ENCODE results near the gene CCDC117. TPM values are rescaled to one million over a fixed set of nuclear protein-coding genes. Genes with fewer than 3 reads are reported as not detected.

CCDC117 gene
- total and polyA plus RNA-seq, 2 donors (not counting 1 experiment from before 2014, with no cell fraction given), result 12.4 to 16.7 TPM

DNA sequence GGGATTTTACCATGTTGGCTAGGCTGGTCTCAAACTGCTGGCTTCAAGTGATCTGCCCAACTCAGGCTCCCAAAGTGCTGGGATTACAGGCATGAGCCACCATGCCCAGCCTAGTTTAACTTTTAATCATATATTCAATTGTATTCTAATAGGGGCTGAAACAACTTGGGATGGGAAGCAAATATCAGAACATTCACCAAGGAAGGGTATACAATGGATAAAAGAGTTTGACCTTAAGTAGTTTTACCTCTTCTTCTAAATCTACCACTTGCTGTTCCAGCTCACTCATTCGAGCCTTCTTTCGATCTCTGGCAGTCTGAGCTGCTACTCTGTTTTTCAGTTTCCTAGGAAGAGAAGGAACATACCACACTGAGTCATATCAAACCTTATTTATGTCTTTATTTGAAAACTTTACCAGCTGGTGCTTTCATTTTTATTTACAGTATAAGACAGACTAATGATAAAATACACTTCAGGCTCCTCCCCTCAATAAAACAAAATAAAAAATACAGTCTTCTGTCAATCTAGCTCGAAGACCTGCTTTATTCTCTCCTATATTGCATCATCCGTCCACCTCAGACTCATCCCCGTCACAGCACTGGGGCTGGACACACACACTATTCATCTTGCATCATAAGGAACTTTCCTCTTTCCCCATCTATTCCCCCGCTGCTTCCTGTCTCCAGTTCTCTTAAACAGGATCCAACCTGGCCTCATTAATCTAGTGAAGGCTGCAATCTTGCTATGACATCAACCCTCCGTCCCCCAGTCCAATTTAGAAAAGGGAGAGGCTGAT, 26.5 kb downstream of the CCDC117 start:
- Histone ChIP-seq H3K79me2 (ENCODE audit: control insufficient read depth, insufficient read depth, low read length) (peaks cover 48% of the 10 kb centered on the region), H2AFZ (ENCODE audit: low read length) (no peak overlapping the region), H4K20me1 (ENCODE audit: control insufficient read depth, extremely low read depth, insufficient read depth, low read length) (no peaks in the 10 kb centered on the region), H3K9ac (ENCODE audit: insufficient read depth, low read length) (peak overlapping the region; percentile 100), H3K4me2 (ENCODE audit: extremely low read depth, insufficient read depth, low read length) (peak overlapping the region; percentile 53), H3K36me3 (ENCODE audit: control insufficient read depth, insufficient read depth, low read length) (peaks cover 17% of the 10 kb centered on the region), H3K27me3 (ENCODE audit: control insufficient read depth, insufficient read depth, low read length) (no peaks in the 10 kb centered on the region), H3K4me1 (ENCODE audit: control insufficient read depth, extremely low read depth, insufficient read depth, low read length) (peaks cover 2% of the 10 kb centered on the region), H3K9me3 (ENCODE audit: control insufficient read depth, insufficient read depth, low read depth, low read length) (no peaks in the 10 kb centered on the region), H3K4me3 (replicated peaks in 1 of 4; ENCODE audit: control extremely low read depth in 1 of 4, insufficient read depth in 1 of 4, low read depth in 3 of 4, low read length in 4 of 4) (peak overlapping the region; percentile 89 to 97 (median 95)), H3K27ac (ENCODE audit: insufficient read depth, low read length) (peak overlapping the region; percentile 100)
- DNase-seq (ENCODE audit: low read depth in 2 of 2), result peak; percentile 88 to 95
- TF ChIP-seq, protein P1, sequence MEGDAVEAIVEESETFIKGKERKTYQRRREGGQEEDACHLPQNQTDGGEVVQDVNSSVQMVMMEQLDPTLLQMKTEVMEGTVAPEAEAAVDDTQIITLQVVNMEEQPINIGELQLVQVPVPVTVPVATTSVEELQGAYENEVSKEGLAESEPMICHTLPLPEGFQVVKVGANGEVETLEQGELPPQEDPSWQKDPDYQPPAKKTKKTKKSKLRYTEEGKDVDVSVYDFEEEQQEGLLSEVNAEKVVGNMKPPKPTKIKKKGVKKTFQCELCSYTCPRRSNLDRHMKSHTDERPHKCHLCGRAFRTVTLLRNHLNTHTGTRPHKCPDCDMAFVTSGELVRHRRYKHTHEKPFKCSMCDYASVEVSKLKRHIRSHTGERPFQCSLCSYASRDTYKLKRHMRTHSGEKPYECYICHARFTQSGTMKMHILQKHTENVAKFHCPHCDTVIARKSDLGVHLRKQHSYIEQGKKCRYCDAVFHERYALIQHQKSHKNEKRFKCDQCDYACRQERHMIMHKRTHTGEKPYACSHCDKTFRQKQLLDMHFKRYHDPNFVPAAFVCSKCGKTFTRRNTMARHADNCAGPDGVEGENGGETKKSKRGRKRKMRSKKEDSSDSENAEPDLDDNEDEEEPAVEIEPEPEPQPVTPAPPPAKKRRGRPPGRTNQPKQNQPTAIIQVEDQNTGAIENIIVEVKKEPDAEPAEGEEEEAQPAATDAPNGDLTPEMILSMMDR (conservative IDR thresholded peaks at IDR 0.05 in 1 of 2, IDR thresholded peaks at IDR 0.05 in 1 of 2; ENCODE audit: low read depth in 1 of 2, low read length in 2 of 2), result no peak
- TF ChIP-seq EZH2 (IDR thresholded peaks at IDR 0.05; ENCODE audit: low read length, missing control alignments), result no peak

DNA sequence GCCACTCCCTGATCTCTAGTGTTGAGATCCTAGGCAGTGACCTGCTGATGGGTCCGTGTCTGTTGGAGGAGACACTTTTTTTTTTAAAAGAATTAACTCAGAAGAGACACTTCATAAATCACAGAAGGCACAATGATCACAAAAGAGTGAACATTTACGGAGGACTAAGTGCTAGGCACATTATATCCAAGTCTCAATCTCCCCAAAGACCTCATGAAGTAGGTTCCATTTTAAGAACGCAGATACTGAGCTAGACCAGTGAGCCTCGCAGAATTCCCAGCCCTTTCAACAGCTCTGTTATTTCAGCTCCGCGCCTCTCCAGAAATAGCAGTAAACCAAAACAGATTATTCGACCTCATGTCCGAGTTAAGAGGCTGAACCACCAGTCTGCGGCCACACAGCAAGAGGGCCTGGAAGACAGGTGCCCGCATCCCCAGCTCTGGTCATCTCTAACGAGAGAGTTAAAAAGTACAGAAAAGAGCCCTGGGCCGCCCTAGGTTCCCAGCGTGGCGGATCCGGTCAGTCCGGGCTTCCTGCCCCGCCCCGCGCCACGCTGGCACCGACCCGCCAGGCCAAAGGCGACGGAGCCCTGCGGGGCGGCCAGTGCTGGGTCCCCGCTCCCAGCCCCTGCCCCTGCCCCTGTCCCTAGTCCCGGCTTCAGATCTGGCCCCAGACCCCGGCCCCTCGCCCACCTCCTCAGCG, 27.3 kb downstream of the CCDC117 start:
- Histone ChIP-seq H3K4me1 (ENCODE audit: control insufficient read depth, extremely low read depth, insufficient read depth, low read length) (peaks cover 2% of the 10 kb centered on the region), H3K36me3 (ENCODE audit: control insufficient read depth, insufficient read depth, low read length) (peaks cover 15% of the 10 kb centered on the region), H3K4me2 (ENCODE audit: extremely low read depth, insufficient read depth, low read length) (peak overlapping the region; percentile 53), H3K79me2 (ENCODE audit: control insufficient read depth, insufficient read depth, low read length) (peaks cover 48% of the 10 kb centered on the region), H3K4me3 (replicated peaks in 1 of 4; ENCODE audit: control extremely low read depth in 1 of 4, insufficient read depth in 1 of 4, low read depth in 3 of 4, low read length in 4 of 4) (peak overlapping the region; percentile 89 to 97 (median 95)), H2AFZ (ENCODE audit: low read length) (no peak overlapping the region), H3K27ac (ENCODE audit: insufficient read depth, low read length) (peak overlapping the region; percentile 100), H3K9ac (ENCODE audit: insufficient read depth, low read length) (peak overlapping the region; percentile 100), H4K20me1 (ENCODE audit: control insufficient read depth, extremely low read depth, insufficient read depth, low read length) (no peaks in the 10 kb centered on the region), H3K27me3 (ENCODE audit: control insufficient read depth, insufficient read depth, low read length) (no peaks in the 10 kb centered on the region), H3K9me3 (ENCODE audit: control insufficient read depth, insufficient read depth, low read depth, low read length) (no peaks in the 10 kb centered on the region)
- no peak for TF ChIP-seq EZH2 (IDR thresholded peaks at IDR 0.05; ENCODE audit: low read length, missing control alignments)
- TF ChIP-seq, protein P1 (conservative IDR thresholded peaks at IDR 0.05 in 1 of 2, IDR thresholded peaks at IDR 0.05 in 1 of 2; ENCODE audit: low read depth in 1 of 2, low read length in 2 of 2), result no peak
- DNase-seq (ENCODE audit: low read depth in 2 of 2), result peak; percentile 55 to 65

DNA sequence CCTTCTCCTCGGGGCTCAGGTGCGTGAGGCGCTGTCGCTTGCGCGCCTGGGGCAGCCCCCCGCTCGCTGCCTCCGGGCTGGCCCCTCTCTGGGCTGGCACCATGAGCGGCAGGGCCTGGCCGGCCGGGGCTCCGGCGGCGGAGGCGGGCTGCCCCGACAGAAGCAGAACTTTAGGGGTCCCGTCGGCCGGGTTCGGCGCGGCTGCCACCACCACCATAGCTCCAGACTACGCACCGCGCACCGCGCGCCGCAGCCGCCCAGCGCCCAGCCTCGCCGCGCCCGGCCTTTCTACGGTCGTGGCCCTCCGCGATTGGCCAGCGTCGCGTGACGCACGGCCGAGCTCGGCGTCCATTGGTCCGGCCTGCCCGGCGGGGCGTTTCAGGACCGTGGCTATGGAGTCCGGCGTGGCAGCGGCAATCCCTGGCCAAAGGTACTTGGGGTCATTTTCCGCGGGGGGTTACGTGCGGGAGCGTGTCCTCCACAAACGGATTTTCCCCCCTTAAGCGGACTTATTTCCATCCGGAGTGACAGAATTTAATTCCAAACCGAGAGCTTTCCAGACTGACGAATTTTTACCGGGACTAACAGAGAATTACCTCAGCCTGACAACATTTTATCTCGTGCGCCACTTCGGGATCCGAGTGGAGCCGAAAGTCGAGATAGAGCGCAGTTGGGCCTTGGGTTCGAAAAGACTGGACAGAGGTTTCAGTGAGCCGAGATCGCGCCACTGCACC, 28.0 kb downstream of the CCDC117 start, which contains the start of gene XBP1:
Gene XBP1 (minus strand): TSS at position 262 of the 734 bp plus-strand sequence.
- TF ChIP-seq EZH2 (IDR thresholded peaks at IDR 0.05; ENCODE audit: low read length, missing control alignments), result no peak
- TF ChIP-seq, protein P1 (conservative IDR thresholded peaks at IDR 0.05 in 1 of 2, IDR thresholded peaks at IDR 0.05 in 1 of 2; ENCODE audit: low read depth in 1 of 2, low read length in 2 of 2), result no peak
- Histone ChIP-seq H3K27ac (ENCODE audit: insufficient read depth, low read length) (peak within 1 kb of the TSS; percentile 100), H3K79me2 (ENCODE audit: control insufficient read depth, insufficient read depth, low read length) (peaks cover 43% of the 10 kb centered on the region), H3K9ac (ENCODE audit: insufficient read depth, low read length) (peak within 1 kb of the TSS; percentile 100), H3K4me1 (ENCODE audit: control insufficient read depth, extremely low read depth, insufficient read depth, low read length) (peaks cover 2% of the 10 kb centered on the region), H2AFZ (ENCODE audit: low read length) (no peak within 1 kb of the TSS), H3K9me3 (ENCODE audit: control insufficient read depth, insufficient read depth, low read depth, low read length) (no peaks in the 10 kb centered on the region), H3K36me3 (ENCODE audit: control insufficient read depth, insufficient read depth, low read length) (peaks cover 10% of the 10 kb centered on the region), H4K20me1 (ENCODE audit: control insufficient read depth, extremely low read depth, insufficient read depth, low read length) (no peaks in the 10 kb centered on the region), H3K4me3 (replicated peaks in 1 of 4; ENCODE audit: control extremely low read depth in 1 of 4, insufficient read depth in 1 of 4, low read depth in 3 of 4, low read length in 4 of 4) (peak within 1 kb of the TSS; percentile 89 to 97 (median 95)), H3K4me2 (ENCODE audit: extremely low read depth, insufficient read depth, low read length) (peak within 1 kb of the TSS; percentile 53), H3K27me3 (ENCODE audit: control insufficient read depth, insufficient read depth, low read length) (no peaks in the 10 kb centered on the region)
- DNase-seq (ENCODE audit: low read depth in 2 of 2), result peak; percentile 92
